Sigmoid colon (tissue), 7 donors: ENCODE results near the gene HSD17B4. TPM values are rescaled to one million over a fixed set of nuclear protein-coding genes. Genes with fewer than 3 reads are reported as not detected.
"Not testable (repeated sequence)": the region's sequence is repeated elsewhere in the genome, so short reads cannot be mapped to it uniquely, and the experiment has no call there.

ENCODE experiments used
- DNase-seq: peaks from one replicate; pipeline ENCODE4 v3.0.0-alpha.2; 2019
- H3K27ac ChIP-seq, 4 donors: fragments of 200-600 bp; sonication (generic); one replicate each; pipeline ENCODE4 v1.5.1; 2016 to 2019; ENCODE audit warnings: mild to moderate bottlenecking in 1 of 4
- H3K27me3 ChIP-seq, 3 donors: fragments of 200-600 bp; sonication (generic); one replicate each; pipeline ENCODE4 v1.5.1; 2019; ENCODE audit warnings: mild to moderate bottlenecking in 1 of 3
- H3K36me3 ChIP-seq, 4 donors: fragments of 200-600 bp; sonication (generic); one replicate each; pipeline ENCODE4 v1.5.1; 2016 to 2019
- H3K4me1 ChIP-seq, 4 donors: fragments of 200-600 bp; sonication (generic); one replicate each; pipeline ENCODE4 v1.5.1; 2017 to 2019
- H3K4me3 ChIP-seq, 4 donors: fragments of 200-600 bp; sonication (generic); one replicate each; pipeline ENCODE4 v1.5.1; 2017 to 2019; ENCODE audit warnings: mild to moderate bottlenecking in 2 of 4, moderate library complexity in 1 of 4
- H3K9me3 ChIP-seq, 4 donors: fragments of 200-600 bp in 3 of 4; sonication (generic) in 3 of 4; one replicate each; pipeline versions ENCODE4 v1.5.1 to v1.6.1; 2013 to 2019
- CTCF ChIP-seq, 4 experiments: fragments of 450-650 bp in 3 of 4; fragments of 200-600 bp in 1 of 4; IDR thresholded peaks; one replicate each; pipeline ENCODE4 v1.5.1; 2016 to 2019; ENCODE audit warnings: antibody characterized with exemption in 4 of 4, mild to moderate bottlenecking in 3 of 4, moderate library complexity in 2 of 4
- EP300 ChIP-seq, 4 donors: sonication (generic); formaldehyde crosslinking; IDR thresholded peaks; one replicate each; pipeline ENCODE4 v1.6.1; 2017; ENCODE audit warnings: antibody characterized with exemption in 4 of 4
- POLR2A ChIP-seq, 2 donors: fragments of 450-650 bp; IDR thresholded peaks; one replicate each; pipeline ENCODE4 v1.6.1; 2016; ENCODE audit warnings: antibody characterized with exemption in 2 of 2, mild to moderate bottlenecking in 2 of 2, moderate library complexity in 2 of 2
- POLR2AphosphoS5 ChIP-seq, 4 donors: sonication (generic); formaldehyde crosslinking; IDR thresholded peaks; one replicate each; pipeline ENCODE4 v1.6.1; 2017; ENCODE audit warnings: antibody characterized with exemption in 4 of 4
- WGBS, 2 donors: extraction: QIAGEN DNeasy Blood & Tissue Kit; methylation state at CpG; one replicate each; pipeline ENCODE4 v1.1.7; 2013; 5-methylcytosine and 5-hydroxymethylcytosine counted together
- intact Hi-C: fragments of 100-400 bp; cut with DNase I; formaldehyde crosslinking; loops from one replicate; pipeline ENCODE4 v1.15.1; 2023
- polyA plus RNA-seq, 3 donors: library from polyadenylated mRNA; stranded (reverse); fragments of 200-250 nt; gene quantifications; one replicate each; pipeline ENCODE4 v1.2.3, GENCODE V29; 2013
- total RNA-seq, 4 donors: library from RNA; depleted of rRNA; stranded (reverse); fragments of >200 nt; gene quantifications; one replicate each; pipeline ENCODE4 v1.1.0, GENCODE V29; 2016
- donor health status: healthy with polysubstance abuse.
- donor health status: Bipolar disorder and iron deficiency.
- donor health status: healthy.

HSD17B4 gene
- total and polyA plus RNA-seq, 7 donors, result 80.6 to 229 (median 114) TPM

- H3K27me3 ChIP-seq, result peaks cover 0 to 4% (median 0%) of the 10 kb centered on the region in 3 donors
- no peaks in the 10 kb centered on the region for H3K9me3 ChIP-seq
- DNase-seq, result no peak
- H3K27ac ChIP-seq, result no peak overlapping the region
- TF ChIP-seq POLR2AphosphoS5 (IDR thresholded peaks at IDR 0.05) (no peak), POLR2A (IDR thresholded peaks at IDR 0.05) (no peak), EP300 (IDR thresholded peaks at IDR 0.05) (no peak), CTCF (IDR thresholded peaks at IDR 0.05) (no peak)
- no peak overlapping the region for H3K4me3 ChIP-seq
- no peaks in the 10 kb centered on the region for H3K36me3 ChIP-seq
- H3K4me1 ChIP-seq, result no peaks in the 10 kb centered on the region
- intact Hi-C loops, result no loop called here
- WGBS, 2 donors, result 18 to 62% methylated on average over 8 of the region's 8 CpGs
Measured at GRCh38 chr5:119439140-119439631, 13.1 kb upstream of the HSD17B4 start.

DNA sequence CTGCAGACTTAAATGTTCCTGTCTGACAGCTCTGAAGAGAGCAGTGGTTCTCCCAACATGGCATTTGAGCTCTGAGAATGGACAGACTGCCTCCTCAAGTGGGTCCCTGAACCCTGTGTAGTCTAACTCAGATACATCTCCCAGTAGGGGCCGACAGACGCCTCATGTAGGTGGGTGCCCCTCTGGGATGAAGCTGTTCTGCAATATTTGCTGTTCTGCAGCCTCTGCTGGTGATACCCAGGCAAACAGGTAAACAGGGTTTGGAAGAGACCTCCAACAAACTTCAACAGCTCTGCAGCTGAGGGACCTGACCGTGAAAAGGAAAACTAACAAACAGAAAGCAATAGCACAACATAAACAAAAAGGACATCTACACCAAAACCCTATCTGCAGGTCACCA, 12.7 kb upstream of the HSD17B4 start:
- H3K27ac ChIP-seq, H3K4me3 ChIP-seq, H3K4me1 ChIP-seq, H3K36me3 ChIP-seq, H3K9me3 ChIP-seq, DNase-seq, H3K27me3 ChIP-seq, intact Hi-C loops: not testable (repeated sequence)
- 66 to 88% methylated on average over 3 of the region's 3 CpGs for WGBS, 2 donors

- WGBS, 2 donors, result 88 to 94% methylated on average over 4 of the region's 4 CpGs
- H3K27ac ChIP-seq, H3K27me3 ChIP-seq, H3K36me3 ChIP-seq, H3K9me3 ChIP-seq, intact Hi-C loops, DNase-seq, H3K4me3 ChIP-seq, H3K4me1 ChIP-seq: not testable (repeated sequence)
Measured at GRCh38 chr5:119444643-119445042, 7.7 kb upstream of the HSD17B4 start.

- no peak for TF ChIP-seq CTCF (IDR thresholded peaks at IDR 0.05)
- TF ChIP-seq POLR2AphosphoS5 (IDR thresholded peaks at IDR 0.05), result no peak
- no peak for TF ChIP-seq POLR2A (IDR thresholded peaks at IDR 0.05)
- no peak for TF ChIP-seq EP300 (IDR thresholded peaks at IDR 0.05)
- Histone ChIP-seq H3K4me3 (no peak overlapping the region), H3K36me3 (no peaks in the 10 kb centered on the region), H3K4me1 (no peaks in the 10 kb centered on the region), H3K27me3 (no peaks in the 10 kb centered on the region), H3K27ac (no peak overlapping the region), H3K9me3 (no peaks in the 10 kb centered on the region)
- WGBS, 2 donors, result 83 to 88% methylated on average over 13 of the region's 13 CpGs
- no peak for DNase-seq
- intact Hi-C loops, result no loop called here
Measured at GRCh38 chr5:119445544-119445943, 6.8 kb upstream of the HSD17B4 start.

DNA sequence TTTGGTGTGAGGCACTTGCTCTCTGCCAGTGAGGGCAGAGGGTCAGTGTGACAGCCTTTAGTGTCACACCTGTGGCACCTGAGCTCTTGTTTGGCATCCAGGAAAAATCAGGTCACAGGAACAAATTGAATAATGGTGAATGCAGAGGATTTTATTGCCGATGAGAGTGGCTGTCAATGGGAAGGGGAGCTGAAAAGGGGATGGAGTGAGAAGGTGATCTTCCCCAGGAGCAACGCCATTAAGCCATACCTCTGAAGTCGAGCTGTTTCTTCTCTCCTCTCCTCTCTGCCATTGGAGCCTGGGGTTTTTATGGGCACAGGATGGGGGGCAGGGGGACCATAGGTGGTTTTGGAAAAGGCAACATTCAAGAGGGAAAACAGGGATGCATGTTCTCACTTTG, 2.4 kb upstream of the HSD17B4 start:
- WGBS, 2 donors, result 93 to 94% methylated on average over 3 of the region's 3 CpGs
- Histone ChIP-seq H3K9me3 (no peaks in the 10 kb centered on the region), H3K27me3 (no peaks in the 10 kb centered on the region), H3K4me1 (peaks cover 0 to 14% (median 11%) of the 10 kb centered on the region in 4 donors), H3K4me3 (no peak overlapping the region), H3K27ac (no peak overlapping the region), H3K36me3 (no peaks in the 10 kb centered on the region)
- intact Hi-C loops, result loop anchor here (10.0 kb wide), 1 partner anchor 375 kb away; the partner anchor contains the start of gene DMXL1
- no peak for TF ChIP-seq CTCF (IDR thresholded peaks at IDR 0.05)
- no peak for TF ChIP-seq POLR2A (IDR thresholded peaks at IDR 0.05)
- TF ChIP-seq EP300 (IDR thresholded peaks at IDR 0.05), result no peak
- TF ChIP-seq POLR2AphosphoS5 (IDR thresholded peaks at IDR 0.05), result no peak
- no peak for DNase-seq

- H3K4me1 ChIP-seq, result peaks cover 0 to 14% (median 11%) of the 10 kb centered on the region in 4 donors
- not testable (repeated sequence) for H3K9me3 ChIP-seq, DNase-seq, H3K4me3 ChIP-seq, H3K36me3 ChIP-seq, H3K27ac ChIP-seq, H3K27me3 ChIP-seq
- intact Hi-C loops, result loop anchor here (10.0 kb wide), 1 partner anchor 376 kb away; the partner anchor contains the start of gene DMXL1
- WGBS, 2 donors, result 78 to 89% methylated on average over 4 of the region's 4 CpGs
Measured at GRCh38 chr5:119450627-119451026, 1.7 kb upstream of the HSD17B4 start.
